GM18519 (cell line): ENCODE measurements around the gene LRRC4.

Experiments used
- ATAC-seq: cut with Tn5 transposase; IDR thresholded peaks from one replicate; pipeline ENCODE4 v1.9.1; 2021; ENCODE audit warnings: mild to moderate bottlenecking, moderate library complexity; ENCODE audit not compliant: unreplicated experiment, low FRiP score

LRRC4 gene

DNA sequence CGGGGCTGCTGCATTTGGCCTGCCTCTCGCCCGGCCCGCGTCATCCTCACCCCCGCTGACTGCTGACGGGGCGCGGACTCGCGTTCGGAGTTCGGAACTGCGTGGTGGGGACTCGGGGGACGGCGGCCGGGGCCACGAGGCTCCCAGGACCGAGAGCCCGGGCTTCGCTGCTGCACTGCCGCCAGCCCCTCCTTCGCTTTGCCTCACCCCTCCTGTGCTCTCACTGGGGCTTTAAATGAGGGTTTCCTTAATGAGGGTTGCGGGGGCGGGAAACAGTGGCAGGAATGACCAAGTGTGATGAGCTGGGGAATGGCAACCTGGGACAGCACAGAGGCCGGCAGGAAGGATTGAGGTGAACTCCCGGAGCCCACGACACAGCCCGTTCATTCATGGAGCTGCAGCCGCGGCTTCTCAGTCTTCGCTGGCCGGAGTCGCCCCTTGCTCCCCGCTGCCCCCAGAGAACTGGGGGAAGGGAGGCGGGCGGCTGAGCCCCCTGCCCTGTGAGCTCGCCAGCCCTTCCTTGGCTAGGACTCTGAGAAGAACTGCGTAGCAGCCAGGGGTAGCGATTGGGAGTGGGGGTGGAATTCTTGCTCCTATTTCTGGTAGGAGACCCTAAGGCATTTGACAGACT is 1.5 kb upstream of the LRRC4 start:
- peak; percentile 9 for ATAC-seq

DNA sequence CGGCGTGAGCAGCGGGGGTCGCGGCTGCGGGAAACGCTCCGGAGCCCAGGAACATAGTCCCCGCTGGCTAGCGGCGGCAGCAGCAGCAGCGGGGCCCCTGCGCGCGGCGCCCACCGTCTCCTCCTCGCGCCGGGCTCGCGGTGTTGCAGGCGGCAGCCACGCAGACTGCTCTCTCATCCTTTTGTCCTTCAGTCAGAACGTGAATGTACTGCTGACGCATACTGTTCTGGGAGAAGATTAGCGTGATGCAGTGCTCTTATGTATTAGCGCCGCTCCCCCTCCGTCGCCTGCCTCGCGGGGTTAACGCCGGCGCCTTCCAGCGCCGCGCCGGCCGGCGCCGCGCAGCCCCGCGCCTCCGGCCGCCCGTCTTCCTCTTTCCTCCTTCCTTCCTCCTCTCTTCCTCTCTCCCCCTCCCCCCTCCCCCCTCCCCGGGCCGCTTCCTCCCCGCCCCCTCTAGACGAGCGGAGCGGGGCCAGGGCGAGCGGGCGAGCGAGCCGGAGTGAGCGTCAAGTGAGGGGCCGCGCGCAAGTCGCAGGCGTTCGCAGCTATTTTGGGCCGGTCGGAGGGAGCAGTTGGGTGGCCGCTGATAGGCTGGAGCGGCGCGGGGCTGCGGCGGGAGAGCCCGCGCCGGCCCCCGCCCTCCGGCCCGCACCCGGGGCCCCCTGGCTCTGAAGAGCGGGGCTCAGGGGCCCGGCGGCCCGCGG is 816 bp upstream of the LRRC4 start:
- peak; percentile 76 for ATAC-seq

DNA sequence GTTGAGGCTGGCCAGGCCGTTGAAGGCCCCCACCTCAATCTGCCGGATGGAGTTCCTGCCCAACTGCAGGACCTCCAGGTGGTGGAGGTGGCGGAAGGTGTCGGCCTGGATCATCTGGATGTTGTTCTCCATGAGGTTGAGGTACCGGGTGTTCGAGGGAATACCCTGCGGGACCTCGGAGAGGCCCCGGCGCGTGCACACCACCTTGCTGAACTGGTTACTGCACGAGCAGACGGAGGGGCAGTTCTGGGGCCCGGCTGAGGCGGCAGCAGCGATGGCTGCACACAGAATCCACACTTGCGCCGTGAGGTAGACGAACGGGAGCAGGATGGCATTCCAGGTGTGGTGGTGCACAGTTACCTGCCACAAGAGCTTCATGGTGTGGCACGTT is 979 bp downstream of the LRRC4 start:
- ATAC-seq = no peak

DNA sequence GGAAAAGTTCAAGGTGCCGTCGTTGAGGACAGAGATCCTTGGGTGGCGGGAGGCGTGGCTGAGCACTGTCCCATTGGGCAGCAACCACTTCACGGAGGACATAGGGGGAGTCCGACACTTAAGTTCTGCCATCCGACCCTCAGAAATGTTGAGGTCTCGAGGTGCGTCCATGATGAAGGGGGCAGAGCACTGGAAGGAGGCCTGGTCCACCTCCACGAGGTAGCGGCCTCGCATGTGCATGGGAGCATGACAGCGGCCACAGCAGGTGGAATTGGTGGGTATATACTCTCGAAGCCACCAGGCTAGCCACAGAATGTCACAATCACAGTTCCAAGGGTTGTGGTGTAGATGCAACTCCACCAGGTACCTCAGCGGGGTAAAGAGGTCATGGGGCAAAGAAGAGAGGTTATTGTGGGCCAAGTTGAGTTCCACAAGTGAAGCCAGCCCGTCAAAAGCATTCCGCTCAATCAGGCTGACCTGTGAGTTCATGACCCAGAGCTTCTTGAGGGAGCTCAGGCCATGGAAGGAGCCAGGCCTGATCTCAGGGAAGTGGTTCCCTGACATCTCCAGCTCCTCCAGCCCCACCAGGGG is 1.7 kb downstream of the LRRC4 start:
- no peak for ATAC-seq

DNA sequence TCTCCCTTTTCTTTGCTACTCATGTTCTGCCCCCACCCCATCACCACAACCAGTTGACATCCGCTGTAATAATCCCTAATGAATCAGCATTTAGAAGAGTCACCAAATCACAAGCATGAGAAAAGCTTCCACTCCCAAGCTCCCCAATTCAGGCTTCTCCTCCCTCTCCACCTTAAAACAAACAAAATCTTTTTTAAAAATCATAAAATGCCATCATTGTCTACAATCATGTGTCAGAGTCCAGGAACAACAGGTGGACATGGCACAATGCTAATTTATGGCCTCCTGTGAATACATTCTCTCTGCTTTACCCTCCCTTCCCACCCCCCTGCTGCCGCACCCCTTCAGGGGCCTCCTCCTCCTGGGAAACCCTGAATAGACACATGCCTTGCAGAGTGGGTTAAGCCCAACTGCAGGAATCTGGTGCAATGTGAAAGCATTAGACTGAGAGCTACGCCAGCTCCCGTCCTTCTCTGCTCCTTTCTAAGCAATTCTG is 3.7 kb downstream of the LRRC4 start:
- ATAC-seq = no peak

DNA sequence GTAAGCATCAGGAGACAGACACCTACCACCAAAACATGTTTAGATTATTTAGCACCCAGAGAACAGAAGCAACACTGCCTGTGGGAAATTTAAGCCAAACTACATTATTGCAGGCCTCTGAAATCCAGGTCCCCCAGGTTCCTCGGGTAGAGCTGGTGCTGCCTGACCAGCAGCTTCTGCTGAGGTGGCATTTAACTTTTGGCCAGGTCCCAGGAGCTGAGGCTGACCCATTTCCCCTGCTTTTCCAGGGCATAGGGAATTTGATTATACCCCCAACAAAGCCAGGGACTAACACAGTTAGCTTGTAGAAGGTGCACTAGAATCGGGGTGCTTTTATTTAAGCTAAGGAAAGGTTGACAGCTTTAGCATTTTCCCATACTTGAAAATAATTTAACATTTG is 4.7 kb downstream of the LRRC4 start:
- no peak for ATAC-seq

DNA sequence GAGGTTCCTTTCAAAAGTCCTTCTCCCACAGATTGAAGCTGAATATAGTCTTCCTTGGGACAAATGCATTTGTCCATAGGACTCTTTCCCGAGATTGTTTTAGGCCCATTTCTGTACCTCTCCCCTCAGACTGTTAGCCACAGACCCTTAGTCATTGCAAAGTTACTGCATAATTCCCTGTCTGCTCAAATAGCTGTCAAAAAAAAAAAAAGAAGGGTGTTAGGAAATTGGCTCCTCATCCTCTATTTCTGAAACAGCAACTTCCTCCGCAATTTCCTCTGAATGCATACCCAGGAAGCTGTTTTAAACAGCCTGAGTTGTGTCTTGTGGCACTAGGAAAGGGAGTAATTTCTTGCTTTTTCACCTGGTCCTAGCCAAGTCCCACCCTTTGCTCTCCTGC is 5.4 kb downstream of the LRRC4 start:
- ATAC-seq = no peak

DNA sequence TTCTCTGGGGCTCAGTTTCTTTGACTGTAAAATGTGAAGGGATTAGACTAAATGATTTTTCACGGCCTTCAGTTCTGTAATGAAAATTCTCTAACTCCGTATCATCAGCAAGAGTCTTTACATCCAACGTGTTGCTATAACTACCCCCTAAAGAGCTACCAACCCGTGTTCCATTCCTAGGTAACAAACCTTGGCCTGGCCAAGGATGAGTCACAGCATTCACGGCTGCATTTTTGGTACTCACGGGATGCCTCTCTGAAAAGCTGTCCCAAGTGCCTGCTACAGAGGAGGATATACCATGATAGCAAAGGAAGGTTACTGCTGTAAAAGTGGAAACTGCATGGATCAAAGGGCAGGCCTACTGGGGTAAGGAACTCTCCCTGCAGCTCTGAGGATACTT is 5.9 kb downstream of the LRRC4 start:
- ATAC-seq = no peak

DNA sequence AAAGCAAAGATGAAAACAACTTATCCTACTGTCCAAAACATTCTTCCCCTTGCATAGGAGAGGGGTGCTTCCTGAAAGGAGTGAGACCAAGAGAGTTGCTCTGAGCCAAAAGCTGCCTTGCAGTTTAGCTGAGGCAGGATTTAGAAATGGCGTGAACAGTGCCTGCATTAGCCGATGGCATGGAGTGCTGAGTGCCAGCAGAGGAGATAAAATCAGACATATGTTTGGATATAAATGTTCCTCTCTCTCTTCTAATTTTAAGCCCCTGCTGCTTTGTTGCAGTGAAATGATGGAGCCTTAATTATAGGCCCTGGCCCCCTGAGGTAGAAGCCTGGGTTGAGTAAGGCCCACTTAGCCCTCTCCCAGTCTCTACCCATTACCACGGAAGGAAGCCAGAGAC is 7.1 kb downstream of the LRRC4 start:
- no peak for ATAC-seq

DNA sequence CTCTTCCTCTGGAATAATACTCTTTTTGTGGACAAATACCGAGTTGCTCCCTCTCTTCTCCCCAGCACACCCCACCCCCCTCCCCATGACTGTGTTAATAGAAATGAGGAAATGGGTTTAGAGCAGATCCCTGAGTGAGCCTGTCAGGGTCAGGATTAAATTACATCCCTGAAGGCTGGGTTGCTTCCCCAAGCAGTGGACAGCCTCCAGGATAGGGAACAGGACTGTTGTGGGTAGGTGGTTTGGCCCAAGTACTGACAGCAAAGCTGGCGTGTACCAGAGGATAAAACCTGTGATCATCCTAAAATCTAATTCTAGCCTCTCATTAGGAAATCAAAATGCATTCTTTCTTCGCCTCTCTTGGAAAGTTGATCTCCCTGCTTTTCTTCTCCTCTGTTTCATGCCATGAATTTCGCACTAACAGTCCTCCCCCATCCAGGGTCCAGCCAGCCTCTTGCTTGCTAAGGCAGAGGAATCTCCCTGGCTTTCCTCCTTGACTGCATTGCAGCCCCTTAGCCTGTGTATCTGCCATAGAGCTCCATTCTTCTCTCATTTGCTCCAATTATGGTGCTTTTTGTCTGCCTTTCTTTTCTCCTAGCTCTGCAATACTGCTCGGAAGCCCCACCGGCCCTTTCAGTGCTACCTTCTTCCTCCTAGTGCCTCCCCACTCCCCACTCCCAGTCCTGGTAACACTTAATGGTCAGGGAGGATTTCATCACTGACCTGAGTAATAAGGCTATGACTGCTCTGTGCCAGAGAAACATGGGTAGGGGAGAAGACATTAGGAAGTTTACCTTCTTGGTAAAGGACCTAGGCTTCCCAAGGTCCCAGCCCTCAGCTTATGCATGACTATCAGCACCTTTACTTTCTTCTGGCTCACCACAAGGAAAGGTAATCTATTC is 8.4 kb downstream of the LRRC4 start:
- ATAC-seq = no peak

DNA sequence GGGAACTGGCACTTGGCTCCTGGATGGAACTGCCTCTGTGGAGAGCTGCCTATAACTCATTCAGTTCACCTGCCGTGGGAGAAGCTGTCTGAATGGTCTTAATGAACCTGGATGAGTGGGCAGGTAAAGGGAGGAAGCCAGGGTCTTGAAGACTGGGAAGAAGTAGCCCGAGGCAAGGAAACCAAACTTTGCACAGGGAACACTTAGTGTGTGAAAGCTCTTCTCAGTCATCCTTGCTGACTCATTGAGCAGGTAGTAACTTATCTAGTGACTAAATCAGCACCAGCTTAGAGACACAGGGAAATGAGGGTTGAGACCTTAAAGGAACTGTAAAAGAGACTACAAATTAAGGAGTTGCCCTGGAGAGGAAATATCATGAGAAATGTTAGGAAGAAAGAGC is 9.9 kb downstream of the LRRC4 start:
- no peak for ATAC-seq

DNA sequence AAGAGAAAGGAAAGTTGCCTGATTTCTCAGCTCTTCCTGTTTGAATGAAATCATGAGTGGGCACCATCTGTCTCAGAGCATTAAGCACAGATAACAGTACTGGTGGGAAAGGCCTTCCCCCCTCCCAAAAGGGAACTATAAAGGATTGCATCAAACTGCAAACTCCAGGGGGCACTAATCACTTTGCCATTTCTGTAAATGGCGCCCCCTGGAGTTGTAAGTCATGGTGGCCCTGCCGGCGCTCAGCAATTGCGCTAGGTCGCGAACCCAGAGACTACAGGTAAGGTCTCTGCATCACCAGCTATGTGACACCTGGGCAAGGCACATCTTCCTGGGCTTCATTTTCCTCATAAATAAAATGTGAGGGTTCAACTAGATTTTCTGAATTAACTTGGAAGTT is 11.1 kb downstream of the LRRC4 start:
- ATAC-seq = no peak

DNA sequence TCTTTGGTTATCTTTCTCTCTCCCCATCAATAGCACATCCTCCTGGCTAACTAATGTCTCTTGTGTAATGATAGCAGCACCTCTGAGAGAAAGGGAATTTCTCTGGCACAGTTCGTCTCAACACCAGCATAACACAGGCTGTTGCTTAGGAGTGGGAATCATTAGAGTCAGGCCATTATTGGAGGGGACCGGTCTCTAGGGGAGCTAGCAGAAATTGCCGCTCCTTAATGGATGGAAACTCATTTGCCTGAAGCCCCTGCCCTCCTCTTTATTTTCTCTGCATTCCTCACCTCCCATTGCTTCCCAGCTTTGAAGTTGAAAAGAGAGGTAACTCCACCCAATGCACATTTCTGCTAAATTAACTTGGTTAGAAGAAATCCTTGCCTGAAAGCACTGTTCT is 11.9 kb downstream of the LRRC4 start:
- no peak for ATAC-seq

DNA sequence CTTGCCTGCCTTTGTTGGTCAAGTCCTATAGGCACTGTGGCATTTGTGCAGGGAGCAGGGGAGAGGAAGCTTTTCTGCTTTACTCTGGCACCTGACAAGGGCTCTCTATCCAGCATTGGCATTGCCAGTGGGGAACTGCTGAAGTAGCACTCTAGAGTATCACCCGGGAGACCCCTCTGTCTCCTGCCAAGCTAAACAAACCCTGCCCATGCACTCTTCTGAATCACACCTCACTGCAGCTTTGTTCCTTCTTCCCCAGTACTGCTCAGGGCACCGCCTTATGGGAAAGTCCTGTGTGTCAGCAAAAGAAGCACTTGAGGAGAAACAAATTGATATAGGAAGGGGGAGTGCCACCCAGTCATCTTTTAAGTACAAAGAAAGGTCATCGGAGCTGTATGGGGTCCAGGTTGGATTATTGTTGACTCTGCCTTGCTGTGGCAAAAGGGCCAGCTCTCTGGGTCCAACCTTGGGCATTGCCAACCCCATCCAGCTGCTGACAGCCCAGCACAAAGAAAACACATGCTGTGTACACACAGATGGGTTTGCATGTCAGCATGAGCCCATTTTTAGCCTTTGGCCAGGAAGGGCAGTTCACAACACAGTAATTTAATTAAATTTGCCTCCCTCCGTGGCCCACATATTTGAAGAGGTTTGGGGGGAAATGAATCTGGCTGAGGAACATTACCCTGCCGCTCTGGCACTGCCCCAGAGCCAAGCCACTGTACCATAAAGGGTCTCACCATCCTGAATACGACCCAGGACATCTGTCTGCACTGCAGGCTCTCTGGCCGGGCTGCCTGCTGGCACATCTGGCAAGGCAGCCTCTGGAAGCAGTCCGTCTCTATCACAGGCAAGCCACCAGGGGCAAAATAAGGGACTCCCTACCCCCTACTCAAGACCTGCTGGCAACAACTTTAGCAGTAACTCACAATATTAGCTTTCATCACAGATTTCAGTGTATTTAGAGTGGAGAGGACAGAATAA is 13.1 kb downstream of the LRRC4 start:
- ATAC-seq = no peak

DNA sequence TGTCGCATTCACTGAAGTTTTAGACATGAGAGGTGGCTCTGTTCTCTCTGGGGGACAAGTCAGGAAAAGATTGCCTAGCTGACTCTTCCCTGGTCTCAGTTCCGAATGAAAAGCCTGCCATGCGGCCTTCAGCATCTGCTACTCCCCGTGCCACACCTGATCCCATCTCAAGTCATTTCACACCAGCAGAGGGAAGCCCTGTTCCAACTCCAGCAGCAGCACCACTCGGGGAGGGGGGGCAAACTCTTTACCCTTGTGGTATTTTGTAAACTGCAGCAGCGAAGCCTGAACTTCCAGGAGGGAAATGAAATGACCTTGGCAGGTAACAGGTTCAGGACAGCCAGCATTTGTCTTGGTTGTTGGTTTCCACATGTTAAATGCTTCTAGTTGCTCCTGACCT is 13.8 kb downstream of the LRRC4 start:
- ATAC-seq = no peak

DNA sequence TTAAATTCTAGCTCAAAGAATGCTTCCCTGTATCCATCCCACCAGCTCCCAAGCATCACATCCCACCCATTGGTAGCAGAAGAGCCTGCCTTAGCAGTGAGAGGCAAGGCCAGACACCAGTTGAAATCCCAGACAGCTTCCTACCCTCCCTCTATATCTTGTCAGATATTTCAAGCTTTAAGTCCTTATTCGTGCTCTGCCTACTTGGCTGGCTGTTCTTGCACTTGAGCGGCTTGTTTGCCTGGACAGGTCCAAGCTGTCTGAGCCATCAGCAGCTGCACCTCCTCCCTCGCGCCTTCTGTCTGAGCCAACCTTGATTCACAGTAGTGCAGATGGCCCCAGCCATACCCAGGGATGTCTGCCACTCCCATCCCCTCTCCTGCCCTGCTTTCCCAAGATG is 16.4 kb downstream of the LRRC4 start:
- ATAC-seq = no peak

DNA sequence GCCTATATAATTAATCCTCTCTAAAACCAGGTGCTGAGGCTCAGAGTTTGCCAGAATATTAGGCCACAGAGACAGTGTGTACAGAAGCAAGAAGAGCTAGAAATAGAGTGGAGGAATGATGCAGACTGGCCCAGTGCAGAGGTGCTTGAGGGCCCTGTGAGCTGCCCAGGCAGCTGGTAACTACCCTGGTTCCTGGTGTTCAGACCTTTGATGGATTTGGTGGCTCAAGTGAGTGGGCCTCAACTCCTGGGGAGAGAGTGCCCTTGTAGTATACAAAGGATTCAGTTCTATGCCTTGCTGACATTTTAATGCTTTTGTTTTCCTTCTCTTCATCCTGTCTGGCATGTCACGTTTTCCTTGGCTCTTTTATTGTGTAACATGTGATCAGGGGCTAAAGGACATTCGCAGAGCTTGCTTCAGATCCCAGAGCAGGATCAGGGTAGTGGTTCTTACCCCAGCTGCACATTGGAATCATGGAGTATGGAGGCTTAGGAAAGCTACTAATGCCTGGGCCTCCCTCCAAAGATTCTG is 20.0 kb downstream of the LRRC4 start:
- ATAC-seq = no peak

DNA sequence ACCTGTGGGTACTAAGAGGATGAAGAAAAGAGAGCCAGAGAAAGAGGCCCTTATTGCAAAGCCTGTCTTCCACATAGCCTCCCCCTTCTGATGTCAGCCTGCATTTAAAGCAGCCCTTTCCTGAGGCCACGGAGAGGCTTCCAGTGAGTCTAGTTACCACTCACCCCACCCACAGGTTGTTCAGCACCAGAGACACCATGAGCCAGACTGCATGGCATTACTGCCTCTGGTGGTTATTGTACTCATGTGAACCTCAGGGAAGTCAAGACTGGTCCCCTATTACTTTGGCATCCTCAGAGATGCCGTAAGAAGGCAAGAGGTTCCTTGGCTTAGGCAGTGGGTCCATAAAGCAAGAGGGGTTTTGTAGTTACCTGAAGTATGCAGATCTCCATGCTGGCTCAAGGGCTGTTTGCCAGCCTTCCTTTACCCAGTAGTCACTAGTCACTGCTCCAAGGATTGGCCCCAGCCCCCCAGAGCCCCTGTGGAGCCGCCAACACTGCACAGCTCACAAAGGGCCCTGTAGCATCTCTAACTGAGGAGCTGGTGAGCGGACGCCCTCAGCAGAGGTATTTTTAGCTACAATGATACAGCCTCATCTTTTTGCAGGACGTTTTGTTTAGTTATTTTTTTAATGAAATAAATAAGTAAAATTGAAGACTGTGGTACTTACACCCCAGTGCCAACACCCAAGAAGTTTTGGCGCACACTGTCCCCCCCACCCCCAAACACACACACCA is 20.7 kb downstream of the LRRC4 start:
- no peak for ATAC-seq

DNA sequence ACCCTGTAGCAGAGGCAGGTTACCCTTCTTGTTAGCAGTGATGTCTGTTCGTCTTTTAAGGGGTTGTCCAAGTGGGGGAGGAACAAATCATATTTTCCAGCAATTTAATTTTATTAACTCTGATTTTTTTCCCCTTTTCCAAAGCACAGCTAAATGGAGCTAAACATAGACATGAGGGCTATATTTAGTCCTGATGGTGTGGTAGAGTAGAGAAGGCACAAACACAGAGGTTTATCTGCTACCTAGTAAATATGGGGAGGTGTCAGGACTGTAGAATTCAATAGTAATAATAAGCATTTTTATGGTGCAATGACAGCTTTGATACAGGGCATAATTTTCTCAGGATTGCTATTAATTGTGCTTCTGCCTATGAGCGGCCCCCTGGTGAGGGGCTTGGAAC is 22.5 kb downstream of the LRRC4 start:
- ATAC-seq = no peak
